Fibroblast of skin of right quadriceps (primary cell): ENCODE measurements around the gene SLCO2A1.
A peak's percentile ranks its signal among the peaks of the same experiment; 100 is the strongest.
"Not testable (repeated sequence)": the region's sequence is repeated elsewhere in the genome, so short reads cannot be mapped to it uniquely, and the experiment has no call there.

Experiments used
- DNase-seq: peaks from one replicate; pipeline ENCODE4 v3.0.0-alpha.2; 2013

Gene SLCO2A1

GRCh38 chr3:134029734-134030378 is at the start of gene SLCO2A1:
SLCO2A1 (minus strand) TSS chr3:134029925; CDS start chr3:134029802, 123 bp downstream.
- no peak for DNase-seq

- DNase-seq, result no peak
Observed at GRCh38 chr3:134079111-134079547, 49.4 kb upstream of the SLCO2A1 start.

- peak; percentile 13 for DNase-seq
Observed at GRCh38 chr3:134078169-134078831, 48.6 kb upstream of the SLCO2A1 start.

GRCh38 chr3:134077649-134078161 is 48.0 kb upstream of the SLCO2A1 start:
- no peak for DNase-seq

- DNase-seq, result no peak
Observed at GRCh38 chr3:134076851-134077250, 47.1 kb upstream of the SLCO2A1 start.

GRCh38 chr3:134075846-134076245 is 46.1 kb upstream of the SLCO2A1 start:
- no peak for DNase-seq

GRCh38 chr3:134075568-134075825 is 45.8 kb upstream of the SLCO2A1 start:
- DNase-seq, result no peak

- DNase-seq, result no peak
Observed at GRCh38 chr3:134074790-134075567, 45.3 kb upstream of the SLCO2A1 start.

GRCh38 chr3:134074001-134074789 is 44.5 kb upstream of the SLCO2A1 start:
- no peak for DNase-seq

- DNase-seq, result no peak
Observed at GRCh38 chr3:134073583-134073945, 43.8 kb upstream of the SLCO2A1 start.

GRCh38 chr3:134072881-134073582 is 43.3 kb upstream of the SLCO2A1 start:
- DNase-seq, result no peak

- DNase-seq, result not testable (repeated sequence)
Observed at GRCh38 chr3:134070281-134070680, 40.6 kb upstream of the SLCO2A1 start.

- no peak for DNase-seq
Observed at GRCh38 chr3:134068429-134068828, 38.7 kb upstream of the SLCO2A1 start.

- DNase-seq, result no peak
Observed at GRCh38 chr3:134067531-134068161, 37.9 kb upstream of the SLCO2A1 start.

- DNase-seq, result no peak
Observed at GRCh38 chr3:134066651-134067530, 37.2 kb upstream of the SLCO2A1 start.

GRCh38 chr3:134066158-134066541 is 36.4 kb upstream of the SLCO2A1 start:
- no peak for DNase-seq

- no peak for DNase-seq
Observed at GRCh38 chr3:134065252-134066157, 35.8 kb upstream of the SLCO2A1 start.

- no peak for DNase-seq
Observed at GRCh38 chr3:134064081-134064480, 34.4 kb upstream of the SLCO2A1 start.

GRCh38 chr3:134061401-134061800 is 31.7 kb upstream of the SLCO2A1 start:
- DNase-seq, result no peak
